GM13976 (cell line): Measurements from ENCODE around the gene KRTAP12-2.
"Not testable (repeated sequence)": the region's sequence is repeated elsewhere in the genome, so short reads cannot be mapped to it uniquely, and the experiment has no call there.

ENCODE experiments used
- DNase-seq: peaks from one replicate; pipeline ENCODE4 v3.0.0; 2012; ENCODE audit warnings: low spot score
- CTCF ChIP-seq: IDR thresholded peaks from 2 replicates; pipeline ENCODE4 v1.5.1; 2012; ENCODE audit warnings: borderline replicate concordance, mild to moderate bottlenecking; ENCODE audit not compliant: insufficient read depth; ENCODE audit errors: extremely low read depth, missing control alignments, control extremely low read depth
- in situ Hi-C: fragments of 300-500 bp; cut with MboI; formaldehyde crosslinking; loops from one replicate; pipeline ENCODE4 v1.12.0; 2022; ENCODE audit warnings: low sequenced_read_pairs, mixed read lengths, inconsistent platforms; ENCODE audit not compliant: unreplicated experiment

KRTAP12-2 gene

DNA sequence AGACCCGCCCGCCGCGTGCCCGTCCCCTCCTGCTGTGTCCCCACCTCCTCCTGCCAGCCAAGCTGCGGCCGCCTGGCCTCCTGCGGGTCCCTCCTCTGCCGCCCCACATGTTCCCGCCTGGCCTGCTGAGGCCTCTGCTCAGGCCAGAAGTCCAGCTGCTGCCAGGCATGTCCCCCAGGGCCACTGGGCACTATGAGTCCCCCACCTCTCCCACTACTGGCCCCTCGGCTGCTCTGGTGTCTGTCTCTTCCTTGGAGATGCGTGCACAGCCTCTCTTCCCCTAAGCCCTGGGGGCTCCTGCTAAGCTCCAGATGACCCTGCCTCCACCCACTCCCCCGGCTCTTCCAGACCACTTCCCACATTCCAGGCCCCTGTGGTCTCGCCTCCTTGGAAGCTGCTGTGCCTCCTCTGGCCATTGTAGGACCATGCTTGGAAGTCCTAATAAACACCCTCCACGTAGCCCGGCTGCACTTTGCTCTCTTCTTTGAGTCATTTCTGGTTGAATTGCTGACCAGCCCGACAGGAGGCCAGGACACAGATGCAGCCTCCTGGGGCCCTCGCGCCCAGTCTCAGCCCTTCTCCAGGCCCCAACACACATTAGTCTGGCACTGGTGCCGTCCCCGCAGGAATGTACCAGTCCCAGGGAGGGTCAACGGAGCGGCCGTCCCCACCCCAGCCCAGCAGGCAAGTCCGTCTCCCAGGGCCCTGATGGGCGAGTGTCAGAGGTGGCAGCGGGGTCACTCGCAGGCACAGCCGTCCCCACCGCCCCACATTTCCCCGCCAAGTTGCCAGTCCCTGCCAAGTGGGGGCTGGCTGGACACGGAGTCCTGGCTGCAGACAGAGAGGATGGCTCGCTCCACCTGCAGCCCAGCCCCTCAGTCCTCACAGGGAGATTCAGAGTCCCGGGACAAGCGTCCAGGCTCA is 31.3 kb upstream of the KRTAP12-2 start:
- no peak for TF ChIP-seq CTCF
- in situ Hi-C loops, result no loop called here
- DNase-seq, result no peak

DNA sequence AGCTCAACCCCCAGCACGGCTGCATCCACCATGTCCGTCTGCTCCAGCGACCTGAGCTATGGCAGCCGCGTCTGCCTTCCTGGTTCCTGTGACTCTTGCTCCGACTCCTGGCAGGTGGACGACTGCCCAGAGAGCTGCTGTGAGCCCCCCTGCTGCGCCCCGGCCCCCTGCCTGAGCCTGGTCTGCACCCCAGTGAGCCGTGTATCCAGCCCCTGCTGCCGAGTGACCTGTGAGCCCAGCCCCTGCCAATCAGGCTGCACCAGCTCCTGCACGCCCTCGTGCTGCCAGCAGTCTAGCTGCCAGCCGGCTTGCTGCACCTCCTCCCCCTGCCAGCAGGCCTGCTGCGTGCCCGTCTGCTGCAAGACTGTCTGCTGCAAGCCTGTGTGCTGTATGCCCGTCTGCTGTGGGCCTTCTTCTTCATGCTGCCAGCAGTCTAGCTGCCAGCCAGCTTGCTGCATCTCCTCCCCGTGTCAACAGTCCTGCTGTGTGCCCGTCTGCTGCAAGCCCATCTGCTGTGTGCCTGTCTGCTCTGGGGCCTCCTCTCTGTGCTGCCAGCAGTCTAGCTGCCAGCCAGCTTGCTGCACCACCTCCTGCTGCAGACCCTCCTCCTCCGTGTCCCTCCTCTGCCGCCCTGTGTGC is 30.6 kb upstream of the KRTAP12-2 start, which contains the start of gene KRTAP10-12:
TSS of gene KRTAP10-12 (plus strand) at position 1 of the 639 bp plus-strand sequence. CDS start at position 31, 30 bp downstream.
- DNase-seq, in situ Hi-C loops: not testable (repeated sequence)

DNA sequence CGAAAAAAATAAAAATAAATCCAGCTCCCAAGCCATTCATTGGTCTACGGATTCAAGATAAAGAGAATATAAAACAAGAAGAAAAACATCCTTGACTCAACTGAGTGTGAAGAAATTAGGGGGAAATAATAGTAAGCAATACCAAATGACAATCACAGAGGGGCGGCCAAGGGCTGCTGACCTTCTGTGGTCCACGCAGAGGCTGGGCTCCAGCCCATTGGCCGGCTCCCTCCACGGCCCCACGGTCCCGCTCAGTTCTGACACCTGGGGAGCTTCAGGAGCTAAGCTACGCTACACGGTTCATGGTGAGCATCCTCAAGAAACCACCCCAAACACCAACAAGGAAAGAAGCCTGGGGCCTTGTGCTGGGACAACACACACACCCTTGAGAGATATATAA is 29.8 kb upstream of the KRTAP12-2 start:
- no peak for TF ChIP-seq CTCF
- in situ Hi-C loops, result no loop called here
- no peak for DNase-seq

- no peak for TF ChIP-seq CTCF
- in situ Hi-C loops, result no loop called here
- no peak for DNase-seq
Measured at GRCh38 chr21:44695641-44696040, 28.9 kb upstream of the KRTAP12-2 start.

GRCh38 chr21:44695184-44695583 is 28.5 kb upstream of the KRTAP12-2 start:
- DNase-seq, result no peak
- TF ChIP-seq CTCF, result no peak
- in situ Hi-C loops, result no loop called here

DNA sequence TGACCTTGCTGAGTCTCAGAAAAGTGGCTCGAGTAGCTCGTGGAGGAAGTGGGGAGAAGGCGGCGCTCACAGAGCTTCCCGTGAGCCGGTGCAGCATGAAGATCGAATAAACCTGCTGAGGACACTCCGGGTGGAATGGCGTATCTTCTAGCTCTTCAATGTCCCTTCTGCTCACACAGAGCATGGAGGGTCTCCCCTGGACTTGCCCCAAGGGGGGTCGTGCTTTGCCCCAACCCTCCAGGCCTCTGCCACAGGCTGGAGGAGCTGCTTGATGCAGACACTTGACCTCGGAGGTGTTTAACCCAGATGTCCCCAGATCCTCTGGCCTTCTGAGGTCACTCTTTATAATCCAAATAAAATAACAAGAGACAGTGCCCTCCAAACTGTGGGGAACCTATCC is 28.0 kb upstream of the KRTAP12-2 start:
- no peak for TF ChIP-seq CTCF
- no peak for DNase-seq
- in situ Hi-C loops, result no loop called here
